Parathyroid adenoma (tissue), 2 donors: Measurements from ENCODE around the gene ANKRD27.
"Not testable (repeated sequence)": the region's sequence is repeated elsewhere in the genome, so short reads cannot be mapped to it uniquely, and the experiment has no call there.

ENCODE experiments used
- H2AFZ ChIP-seq: fragments of 300-600 bp; sonication (generic); one replicate; pipeline ENCODE4 v1.7.0; 2017; ENCODE audit warnings: antibody characterized with exemption, mild to moderate bottlenecking
- H3K27ac ChIP-seq: fragments of 300-600 bp; sonication (generic); one replicate; pipeline ENCODE4 v1.7.0; 2017
- H3K27me3 ChIP-seq: fragments of 300-600 bp; sonication (generic); one replicate; pipeline ENCODE4 v1.7.0; 2017; ENCODE audit warnings: low read length; ENCODE audit not compliant: control insufficient read depth, insufficient read depth
- H3K36me3 ChIP-seq: fragments of 300-600 bp; sonication (generic); one replicate; pipeline ENCODE4 v1.7.0; 2017; ENCODE audit warnings: low read length; ENCODE audit not compliant: control insufficient read depth, insufficient read depth
- H3K4me1 ChIP-seq: fragments of 300-600 bp; sonication (generic); one replicate; pipeline ENCODE4 v1.7.0; 2017; ENCODE audit warnings: control low read depth
- H3K4me2 ChIP-seq: fragments of 300-600 bp; sonication (generic); one replicate; pipeline ENCODE4 v1.7.0; 2017; ENCODE audit warnings: low read length
- H3K4me3 ChIP-seq: fragments of 300-600 bp; sonication (generic); one replicate; pipeline ENCODE4 v1.7.0; 2017; ENCODE audit warnings: low read depth, low read length
- H3K79me2 ChIP-seq: fragments of 300-600 bp; sonication (generic); one replicate; pipeline ENCODE4 v1.7.0; 2017; ENCODE audit warnings: control low read depth
- H3K9ac ChIP-seq: fragments of 300-600 bp; sonication (generic); one replicate; pipeline ENCODE4 v1.7.0; 2017; ENCODE audit warnings: mild to moderate bottlenecking
- H3K9me3 ChIP-seq: fragments of 300-600 bp; sonication (generic); one replicate; pipeline ENCODE4 v1.7.0; 2017; ENCODE audit warnings: low read length; ENCODE audit not compliant: control insufficient read depth
- TF ChIP-seq, protein P1 (sequence below): fragments of 300-600 bp; sonication (generic); IDR thresholded peaks from one replicate; pipeline ENCODE4 v1.7.0; 2017; ENCODE audit warnings: antibody characterized with exemption, mild to moderate bottlenecking
- donor health status: primary hyperparathyroidism.

The ANKRD27 gene

GRCh38 chr19:32718286-32718685 is 43.3 kb upstream of the ANKRD27 start:
- H3K4me1 ChIP-seq, result no peaks in the 10 kb centered on the region
- no peak overlapping the region for H3K27ac ChIP-seq
- H3K36me3 ChIP-seq, result no peaks in the 10 kb centered on the region
- no peak overlapping the region for H2AFZ ChIP-seq
- H3K79me2 ChIP-seq, result no peaks in the 10 kb centered on the region
- TF ChIP-seq, protein P1, sequence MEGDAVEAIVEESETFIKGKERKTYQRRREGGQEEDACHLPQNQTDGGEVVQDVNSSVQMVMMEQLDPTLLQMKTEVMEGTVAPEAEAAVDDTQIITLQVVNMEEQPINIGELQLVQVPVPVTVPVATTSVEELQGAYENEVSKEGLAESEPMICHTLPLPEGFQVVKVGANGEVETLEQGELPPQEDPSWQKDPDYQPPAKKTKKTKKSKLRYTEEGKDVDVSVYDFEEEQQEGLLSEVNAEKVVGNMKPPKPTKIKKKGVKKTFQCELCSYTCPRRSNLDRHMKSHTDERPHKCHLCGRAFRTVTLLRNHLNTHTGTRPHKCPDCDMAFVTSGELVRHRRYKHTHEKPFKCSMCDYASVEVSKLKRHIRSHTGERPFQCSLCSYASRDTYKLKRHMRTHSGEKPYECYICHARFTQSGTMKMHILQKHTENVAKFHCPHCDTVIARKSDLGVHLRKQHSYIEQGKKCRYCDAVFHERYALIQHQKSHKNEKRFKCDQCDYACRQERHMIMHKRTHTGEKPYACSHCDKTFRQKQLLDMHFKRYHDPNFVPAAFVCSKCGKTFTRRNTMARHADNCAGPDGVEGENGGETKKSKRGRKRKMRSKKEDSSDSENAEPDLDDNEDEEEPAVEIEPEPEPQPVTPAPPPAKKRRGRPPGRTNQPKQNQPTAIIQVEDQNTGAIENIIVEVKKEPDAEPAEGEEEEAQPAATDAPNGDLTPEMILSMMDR, result no peak
- H3K9ac ChIP-seq, result no peak overlapping the region
- no peak overlapping the region for H3K4me2 ChIP-seq
- H3K27me3 ChIP-seq, result no peaks in the 10 kb centered on the region
- H3K9me3 ChIP-seq, result no peaks in the 10 kb centered on the region
- no peak overlapping the region for H3K4me3 ChIP-seq

DNA sequence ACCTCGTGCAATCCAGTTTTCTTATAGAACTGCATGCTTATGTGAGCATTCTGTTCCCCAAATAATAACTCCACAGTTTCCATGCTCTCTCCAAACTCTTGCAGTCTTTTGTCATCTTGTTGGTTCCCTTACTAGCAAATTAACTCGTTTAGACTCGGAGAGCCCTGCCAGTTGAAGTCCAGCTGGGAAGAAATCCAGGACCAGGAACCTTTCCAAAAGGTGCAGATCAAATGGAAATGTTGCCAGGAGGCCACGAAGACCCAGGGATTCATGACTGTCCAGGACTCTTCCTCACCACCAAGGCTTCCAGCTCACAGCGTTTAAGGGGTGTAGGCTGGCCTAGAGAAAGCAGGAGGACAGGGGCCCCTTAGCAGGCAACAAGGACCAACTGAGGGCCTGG is 42.5 kb upstream of the ANKRD27 start:
- H3K36me3 ChIP-seq, result no peaks in the 10 kb centered on the region
- no peak overlapping the region for H3K9ac ChIP-seq
- no peaks in the 10 kb centered on the region for H3K27me3 ChIP-seq
- no peak overlapping the region for H3K4me3 ChIP-seq
- no peak overlapping the region for H2AFZ ChIP-seq
- no peak overlapping the region for H3K4me2 ChIP-seq
- no peak overlapping the region for H3K27ac ChIP-seq
- TF ChIP-seq, protein P1, result no peak
- no peaks in the 10 kb centered on the region for H3K79me2 ChIP-seq
- no peaks in the 10 kb centered on the region for H3K4me1 ChIP-seq
- H3K9me3 ChIP-seq, result no peaks in the 10 kb centered on the region

- H3K9ac ChIP-seq, H3K9me3 ChIP-seq, H3K4me3 ChIP-seq, H3K4me1 ChIP-seq, H3K4me2 ChIP-seq, H2AFZ ChIP-seq, H3K27ac ChIP-seq, H3K36me3 ChIP-seq, H3K27me3 ChIP-seq, H3K79me2 ChIP-seq: not testable (repeated sequence)
Measured at GRCh38 chr19:32716203-32716602, 41.2 kb upstream of the ANKRD27 start.

- Histone ChIP-seq H3K79me2 (no peaks in the 10 kb centered on the region), H3K4me2 (no peak overlapping the region), H3K4me3 (no peak overlapping the region), H2AFZ (no peak overlapping the region), H3K27me3 (no peaks in the 10 kb centered on the region), H3K36me3 (no peaks in the 10 kb centered on the region), H3K9me3 (no peaks in the 10 kb centered on the region), H3K9ac (no peak overlapping the region), H3K27ac (no peak overlapping the region), H3K4me1 (no peaks in the 10 kb centered on the region)
- TF ChIP-seq, protein P1, result no peak
Measured at GRCh38 chr19:32711747-32712146, 36.8 kb upstream of the ANKRD27 start.

DNA sequence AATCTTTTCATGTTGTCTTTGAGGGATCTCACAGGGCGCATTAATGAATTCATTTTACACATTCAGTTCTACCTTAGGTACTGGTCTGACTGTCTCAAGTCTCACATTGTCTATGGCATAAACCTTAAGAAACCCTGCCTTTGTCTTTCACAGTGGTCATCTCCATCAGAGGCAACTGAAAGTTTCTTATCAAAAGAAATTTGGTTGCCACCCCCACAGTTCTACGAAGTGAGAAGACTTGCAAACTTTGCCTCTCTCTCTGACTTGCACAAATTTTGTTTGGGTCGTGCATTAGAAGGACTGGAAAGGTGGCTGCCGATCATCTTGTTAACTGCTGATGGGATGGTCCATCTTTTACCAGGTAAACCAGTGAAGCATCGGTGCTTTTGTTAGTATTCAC is 34.1 kb upstream of the ANKRD27 start:
- H3K79me2 ChIP-seq, result peaks cover 7% of the 10 kb centered on the region
- no peak overlapping the region for H3K4me3 ChIP-seq
- no peak overlapping the region for H2AFZ ChIP-seq
- no peak overlapping the region for H3K4me2 ChIP-seq
- TF ChIP-seq, protein P1, result no peak
- no peak overlapping the region for H3K27ac ChIP-seq
- no peak overlapping the region for H3K9ac ChIP-seq
- H3K27me3 ChIP-seq, result no peaks in the 10 kb centered on the region
- H3K9me3 ChIP-seq, result no peaks in the 10 kb centered on the region
- H3K36me3 ChIP-seq, result no peaks in the 10 kb centered on the region
- no peaks in the 10 kb centered on the region for H3K4me1 ChIP-seq
